ENCODE results near the gene MZF1.
"Not testable (repeated sequence)": the region's sequence is repeated elsewhere in the genome, so short reads cannot be mapped to it uniquely, and the experiment has no call there.

Gene MZF1

DNA sequence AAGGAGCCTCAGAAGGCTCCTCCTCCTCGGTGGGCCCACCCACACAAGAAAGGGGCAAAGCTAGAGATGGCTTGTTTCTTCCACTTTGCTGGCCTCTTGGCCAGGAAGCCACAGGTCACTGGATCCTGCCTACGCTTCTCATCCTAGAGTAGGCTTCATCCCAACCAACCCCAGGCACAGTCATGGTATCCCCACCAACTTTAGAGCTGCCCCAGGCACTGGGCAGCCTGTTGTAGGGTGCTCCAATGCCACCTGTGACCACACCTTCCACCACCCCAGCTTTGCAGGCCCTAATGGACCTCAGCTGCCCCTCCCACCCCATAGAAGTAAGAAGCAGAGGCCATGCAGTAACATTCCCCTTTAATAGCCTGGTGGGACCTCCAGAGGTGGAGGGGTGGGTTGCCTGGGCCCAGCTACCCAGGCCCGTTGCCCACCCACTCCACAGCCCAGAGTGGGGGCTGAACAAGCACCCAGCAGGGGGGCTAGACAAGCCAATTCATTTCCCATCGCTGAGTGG lies 17.7 kb downstream of the MZF1 start:
- DNase-seq (ENCODE audit: low read depth) = no peak

DNA sequence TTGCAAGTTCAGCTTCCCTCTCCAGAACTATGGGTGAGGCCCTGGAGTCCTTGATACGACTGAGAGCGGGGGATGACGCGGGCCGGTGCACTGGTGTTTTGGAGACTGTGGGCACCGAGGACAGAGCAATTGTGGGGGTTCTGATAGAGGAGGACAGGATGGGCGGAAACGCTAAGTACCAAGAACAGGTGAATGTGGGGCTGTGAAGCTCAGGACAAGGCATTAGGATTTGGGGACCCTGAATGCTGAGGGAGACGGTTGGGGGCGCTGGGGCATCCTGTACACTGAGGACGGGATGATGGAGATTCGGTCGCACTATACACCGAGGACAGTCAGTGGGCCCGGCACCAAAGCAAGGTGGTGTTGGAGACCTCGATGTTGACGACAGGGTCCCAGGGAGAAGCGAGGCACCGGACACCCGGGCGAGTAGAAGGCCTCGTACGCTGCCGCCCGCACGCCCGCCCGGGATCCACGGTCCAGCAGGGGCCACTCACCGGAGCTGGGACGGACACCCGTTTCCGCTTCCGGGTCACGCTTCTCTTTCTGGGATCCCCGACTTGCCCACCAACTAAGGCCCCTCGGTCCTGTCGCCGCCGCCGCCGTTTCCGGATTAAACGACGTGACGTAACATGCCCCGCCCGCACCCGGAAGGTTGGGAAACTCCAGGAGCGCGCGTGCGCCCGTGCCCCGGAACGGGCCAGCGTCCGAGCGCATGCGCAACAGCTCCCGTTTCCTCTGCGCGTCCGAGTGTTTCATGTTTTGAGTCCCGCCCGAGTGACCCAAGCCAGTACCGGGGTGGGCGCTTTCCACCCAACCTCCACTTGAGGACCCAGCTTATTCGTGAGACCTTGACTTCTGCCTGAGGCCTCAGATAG lies 18.4 kb downstream of the MZF1 start, which contains the start of gene CHMP2A:
CHMP2A (minus strand) TSS at position 612 of the 875 bp plus-strand sequence. CDS start 893 bp downstream, outside the sequence.
- peak; percentile 98 for DNase-seq (ENCODE audit: low read depth)

DNA sequence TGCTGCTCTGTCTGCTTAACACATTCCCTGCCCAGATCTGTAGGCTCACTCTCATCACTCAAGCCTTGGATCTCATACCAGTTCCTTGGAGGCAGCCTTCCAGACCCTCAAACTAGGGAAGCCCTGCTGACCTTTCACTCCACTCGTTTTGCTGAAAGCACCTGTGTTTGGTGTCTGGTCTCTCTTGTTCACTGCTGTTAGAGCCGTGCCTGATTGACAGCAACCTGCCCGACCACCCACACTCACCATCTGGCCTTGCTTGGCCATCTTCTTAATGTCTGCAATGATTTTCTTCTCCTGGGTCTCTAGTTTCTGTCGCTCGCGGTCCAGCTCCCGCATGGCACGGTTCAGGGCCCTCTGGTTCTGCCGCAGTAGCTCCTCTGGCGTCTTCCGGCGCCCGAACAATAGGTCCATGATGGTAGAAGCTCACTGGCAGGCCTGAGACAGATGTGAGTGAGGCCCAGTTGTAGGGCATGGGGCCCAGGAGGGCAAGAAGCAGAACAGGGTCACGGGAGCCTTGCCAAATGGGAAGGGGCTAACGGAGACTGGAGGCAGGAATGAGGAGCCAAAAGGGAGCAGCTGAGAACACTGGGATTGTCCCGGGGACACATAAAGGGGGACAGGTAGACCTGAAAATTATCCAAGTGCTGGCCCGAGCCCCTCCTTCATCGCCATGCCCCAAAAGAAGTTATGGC lies 19.2 kb downstream of the MZF1 start:
- DNase-seq (ENCODE audit: low read depth) = no peak

DNA sequence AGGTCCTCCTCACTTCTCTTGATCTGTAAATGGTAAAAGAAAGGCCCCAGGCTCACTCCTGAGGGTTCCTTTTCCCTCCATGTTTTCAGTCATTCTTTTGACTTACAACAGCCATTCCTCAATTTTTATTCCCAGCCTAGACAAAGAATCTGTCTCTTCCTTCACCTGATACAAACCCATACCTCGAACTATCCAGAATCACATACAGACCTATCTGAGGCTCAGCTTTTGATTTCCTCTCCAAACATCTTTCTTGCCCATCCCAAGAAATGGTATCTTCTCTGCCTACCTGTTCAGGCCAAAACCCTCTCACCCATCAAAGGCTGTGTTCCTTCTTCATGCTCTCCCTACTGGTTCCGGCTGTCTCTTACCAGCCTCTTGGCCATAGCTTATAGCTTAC lies 20.5 kb downstream of the MZF1 start:
- no peak for DNase-seq (ENCODE audit: low read depth)

DNA sequence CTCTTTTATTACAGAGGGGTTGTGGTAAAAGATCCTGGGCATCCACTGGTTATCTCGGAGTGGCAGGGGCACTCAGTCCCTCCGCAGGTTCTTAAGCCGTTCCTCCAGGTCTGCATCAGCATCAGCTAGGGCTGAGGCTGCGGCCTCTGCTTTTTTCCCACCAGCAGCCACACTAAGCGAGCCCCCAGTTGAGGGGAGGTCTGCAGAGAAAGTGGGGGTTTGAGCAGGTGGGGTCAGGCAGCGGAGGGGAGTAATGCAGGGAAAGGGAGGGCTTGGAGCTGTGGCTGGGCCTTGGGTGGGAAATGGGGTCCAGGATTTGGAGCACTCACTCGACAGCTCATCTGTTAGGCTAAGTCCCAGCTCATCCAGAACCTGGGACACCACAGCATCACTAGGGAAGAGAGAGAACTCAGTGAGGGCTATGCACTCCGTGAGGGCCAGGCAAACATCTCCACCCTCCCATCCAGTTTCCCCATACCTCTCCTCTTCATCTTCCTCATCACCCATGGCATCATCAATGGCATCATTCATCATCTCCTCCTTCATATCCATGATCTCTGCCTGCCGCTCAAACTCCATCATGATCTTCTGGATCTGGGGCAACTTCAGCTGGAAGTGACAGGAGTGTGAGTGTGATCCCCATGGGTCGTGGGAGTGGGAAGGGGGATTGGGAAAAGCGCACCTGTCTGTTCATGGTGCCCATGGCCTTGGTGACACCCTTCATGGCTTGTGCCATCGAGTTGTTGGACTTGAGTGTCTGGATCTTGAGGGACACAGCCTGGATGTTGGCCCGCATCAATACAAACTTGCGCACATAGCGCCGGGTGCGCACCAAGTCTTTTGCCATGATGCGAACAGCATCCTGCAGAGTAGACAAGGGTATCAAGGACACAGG lies 21.3 kb downstream of the MZF1 start:
- DNase-seq (ENCODE audit: low read depth) = no peak

DNA sequence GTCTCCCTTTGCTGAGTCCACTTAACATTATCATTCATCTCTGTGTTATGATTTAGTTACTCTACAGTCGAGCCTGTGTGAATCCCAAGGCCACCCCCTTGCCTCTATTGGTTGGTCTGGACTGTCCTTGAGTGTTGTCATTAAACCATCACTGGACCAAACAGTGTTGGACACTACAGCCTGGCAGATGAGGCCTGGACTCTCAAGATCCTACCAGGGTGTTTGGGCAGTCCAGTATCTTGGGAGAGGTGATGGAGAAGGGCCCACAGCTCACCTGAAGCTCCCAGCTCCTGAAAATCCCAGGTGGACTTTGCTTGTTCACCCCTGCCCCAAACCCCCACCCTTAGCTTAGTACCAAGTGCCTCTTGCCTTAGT lies 22.0 kb downstream of the MZF1 start:
- no peak for DNase-seq (ENCODE audit: low read depth)

DNA sequence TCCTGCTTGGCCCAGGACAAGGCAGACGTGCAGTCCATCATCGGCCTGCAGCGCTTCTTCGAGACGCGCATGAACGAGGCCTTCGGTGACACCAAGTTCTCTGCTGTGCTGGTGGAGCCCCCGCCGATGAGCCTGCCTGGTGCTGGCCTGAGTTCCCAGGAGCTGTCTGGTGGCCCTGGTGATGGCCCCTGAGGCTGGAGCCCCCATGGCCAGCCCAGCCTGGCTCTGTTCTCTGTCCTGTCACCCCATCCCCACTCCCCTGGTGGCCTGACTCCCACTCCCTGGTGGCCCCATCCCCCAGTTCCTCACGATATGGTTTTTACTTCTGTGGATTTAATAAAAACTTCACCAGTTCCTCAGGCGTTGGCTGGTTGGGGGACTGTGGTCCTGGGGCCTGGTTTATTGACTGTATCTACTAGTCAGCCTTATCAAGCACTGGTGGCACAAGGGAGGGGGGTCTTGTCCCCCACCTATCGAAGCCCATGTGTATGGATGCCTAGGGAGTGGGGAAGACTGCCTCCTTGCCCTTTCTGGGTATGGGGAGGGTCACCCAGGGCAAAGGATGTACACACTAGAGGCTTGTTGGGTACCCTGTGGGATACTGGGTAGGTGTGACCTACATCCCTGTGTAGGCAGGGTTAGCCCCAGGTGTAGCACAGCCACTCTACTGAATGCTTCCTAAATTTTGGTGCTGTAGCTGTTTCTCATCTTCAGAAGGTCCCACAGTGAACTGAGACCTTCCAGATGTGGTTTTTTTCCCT lies 22.6 kb downstream of the MZF1 start:
- no peak for DNase-seq (ENCODE audit: low read depth)

DNA sequence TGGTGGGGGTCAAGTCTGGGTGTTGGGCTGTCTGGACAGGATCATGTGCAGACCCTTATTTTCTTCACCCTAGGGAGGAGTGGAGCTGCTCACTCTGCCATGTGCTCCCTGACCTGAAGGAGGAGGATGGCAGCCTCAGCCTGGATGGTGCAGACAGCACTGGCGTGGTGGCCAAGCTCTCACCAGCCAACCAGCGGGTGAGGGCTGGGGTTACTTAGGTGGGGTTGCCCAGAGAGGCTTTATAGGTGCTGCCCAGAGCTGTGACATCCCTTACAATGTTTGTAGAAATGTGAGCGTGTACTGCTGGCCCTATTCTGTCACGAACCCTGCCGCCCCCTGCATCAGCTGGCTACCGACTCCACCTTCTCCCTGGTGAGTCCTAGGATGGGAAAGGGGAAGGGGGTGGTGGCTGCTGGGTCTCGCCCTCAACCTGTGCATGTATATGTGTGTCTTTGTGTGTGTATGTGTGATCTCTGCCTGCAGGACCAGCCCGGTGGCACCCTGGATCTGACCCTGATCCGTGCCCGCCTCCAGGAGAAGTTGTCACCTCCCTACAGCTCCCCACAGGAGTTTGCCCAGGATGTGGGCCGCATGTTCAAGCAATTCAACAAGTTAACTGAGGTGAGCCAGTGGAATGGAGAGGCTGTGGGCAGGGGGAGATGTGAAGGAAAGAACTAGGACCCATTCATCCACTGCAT lies 23.3 kb downstream of the MZF1 start:
- no peak for DNase-seq (ENCODE audit: low read depth)

DNA sequence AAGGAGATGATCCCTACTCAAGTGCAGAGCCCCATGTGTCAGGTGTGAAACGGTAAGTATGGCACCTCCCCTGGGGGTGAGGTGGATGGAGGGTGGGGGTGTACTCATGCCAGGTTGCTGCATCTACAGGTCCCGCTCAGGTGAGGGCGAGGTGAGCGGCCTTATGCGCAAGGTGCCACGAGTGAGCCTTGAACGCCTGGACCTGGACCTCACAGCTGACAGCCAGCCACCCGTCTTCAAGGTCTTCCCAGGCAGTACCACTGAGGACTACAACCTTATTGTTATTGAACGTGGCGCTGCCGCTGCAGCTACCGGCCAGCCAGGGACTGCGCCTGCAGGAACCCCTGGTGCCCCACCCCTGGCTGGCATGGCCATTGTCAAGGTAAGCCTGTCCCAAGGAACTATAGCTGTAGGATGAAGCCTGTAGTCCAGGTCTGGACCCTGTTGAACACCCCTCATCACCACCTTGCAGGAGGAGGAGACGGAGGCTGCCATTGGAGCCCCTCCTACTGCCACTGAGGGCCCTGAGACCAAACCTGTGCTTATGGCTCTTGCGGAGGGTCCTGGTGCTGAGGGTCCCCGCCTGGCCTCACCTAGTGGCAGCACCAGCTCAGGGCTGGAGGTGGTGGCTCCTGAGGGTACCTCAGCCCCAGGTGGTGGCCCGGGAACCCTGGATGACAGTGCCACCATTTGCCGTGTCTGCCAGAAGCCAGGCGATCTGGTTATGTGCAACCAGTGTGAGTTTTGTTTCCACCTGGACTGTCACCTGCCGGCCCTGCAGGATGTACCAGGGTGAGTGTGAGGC lies 24.1 kb downstream of the MZF1 start:
- DNase-seq (ENCODE audit: low read depth) = no peak

DNA sequence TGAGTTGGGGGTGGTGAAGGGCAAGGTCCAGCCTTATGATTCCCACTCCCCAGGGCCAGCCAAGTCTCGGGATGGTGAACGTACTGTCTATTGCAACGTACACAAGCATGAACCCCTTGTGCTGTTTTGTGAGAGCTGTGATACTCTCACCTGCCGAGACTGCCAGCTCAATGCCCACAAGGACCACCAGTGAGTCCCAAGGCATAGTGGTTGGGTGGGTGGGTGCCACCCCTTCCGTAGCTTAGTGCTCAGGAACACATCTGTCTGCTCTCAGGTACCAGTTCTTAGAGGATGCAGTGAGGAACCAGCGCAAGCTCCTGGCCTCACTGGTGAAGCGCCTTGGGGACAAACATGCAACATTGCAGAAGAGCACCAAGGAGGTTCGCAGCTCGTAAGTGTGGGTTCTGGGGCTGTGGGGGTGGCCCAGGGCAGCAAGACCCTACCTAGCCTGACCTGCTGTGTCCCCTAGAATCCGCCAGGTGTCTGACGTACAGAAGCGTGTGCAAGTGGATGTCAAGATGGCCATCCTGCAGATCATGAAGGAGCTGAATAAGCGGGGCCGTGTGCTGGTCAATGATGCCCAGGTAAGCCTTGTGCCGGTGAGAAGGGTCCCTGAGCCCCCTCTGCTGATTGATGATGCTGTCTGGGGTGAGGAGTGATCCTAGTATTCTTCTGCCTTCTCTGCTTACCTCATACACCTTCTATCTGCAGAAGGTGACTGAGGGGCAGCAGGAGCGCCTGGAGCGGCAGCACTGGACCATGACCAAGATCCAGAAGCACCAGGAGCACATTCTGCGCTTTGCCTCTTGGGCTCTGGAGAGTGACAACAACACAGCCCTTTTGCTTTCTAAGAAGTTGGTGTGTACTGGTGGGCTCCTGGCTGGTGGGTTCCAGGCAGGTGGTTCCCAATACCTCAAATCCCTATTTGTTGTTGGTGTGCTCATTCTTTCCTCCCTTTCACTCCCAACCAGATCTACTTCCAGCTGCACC lies 25.5 kb downstream of the MZF1 start:
- no peak for DNase-seq (ENCODE audit: low read depth)

DNA sequence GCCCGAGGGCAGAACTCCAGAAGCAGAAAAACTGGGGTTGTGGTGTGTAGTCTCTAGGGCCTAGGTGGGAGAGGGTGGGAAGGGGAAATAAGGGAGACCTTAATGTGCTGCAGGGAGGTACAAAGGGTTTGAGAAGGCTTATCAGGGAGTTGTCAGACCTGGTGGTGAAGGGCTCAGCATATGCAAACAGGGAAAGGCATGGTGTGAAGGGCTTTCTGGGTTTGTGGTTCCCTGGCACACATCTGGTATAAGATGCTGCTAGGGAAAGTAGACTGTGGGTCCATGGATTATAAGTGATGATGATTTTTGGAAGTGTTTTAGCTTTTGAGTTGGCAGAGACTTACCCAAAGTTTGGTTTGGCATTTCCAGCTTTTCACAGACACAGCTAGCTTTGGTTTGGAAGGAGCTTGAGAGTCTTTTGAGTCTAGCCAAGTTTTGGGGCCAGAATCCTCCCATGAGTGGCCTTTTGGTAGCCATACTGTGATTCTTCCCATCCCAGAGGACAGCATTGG lies 27.1 kb downstream of the MZF1 start:
- no peak for DNase-seq (ENCODE audit: low read depth)

DNA sequence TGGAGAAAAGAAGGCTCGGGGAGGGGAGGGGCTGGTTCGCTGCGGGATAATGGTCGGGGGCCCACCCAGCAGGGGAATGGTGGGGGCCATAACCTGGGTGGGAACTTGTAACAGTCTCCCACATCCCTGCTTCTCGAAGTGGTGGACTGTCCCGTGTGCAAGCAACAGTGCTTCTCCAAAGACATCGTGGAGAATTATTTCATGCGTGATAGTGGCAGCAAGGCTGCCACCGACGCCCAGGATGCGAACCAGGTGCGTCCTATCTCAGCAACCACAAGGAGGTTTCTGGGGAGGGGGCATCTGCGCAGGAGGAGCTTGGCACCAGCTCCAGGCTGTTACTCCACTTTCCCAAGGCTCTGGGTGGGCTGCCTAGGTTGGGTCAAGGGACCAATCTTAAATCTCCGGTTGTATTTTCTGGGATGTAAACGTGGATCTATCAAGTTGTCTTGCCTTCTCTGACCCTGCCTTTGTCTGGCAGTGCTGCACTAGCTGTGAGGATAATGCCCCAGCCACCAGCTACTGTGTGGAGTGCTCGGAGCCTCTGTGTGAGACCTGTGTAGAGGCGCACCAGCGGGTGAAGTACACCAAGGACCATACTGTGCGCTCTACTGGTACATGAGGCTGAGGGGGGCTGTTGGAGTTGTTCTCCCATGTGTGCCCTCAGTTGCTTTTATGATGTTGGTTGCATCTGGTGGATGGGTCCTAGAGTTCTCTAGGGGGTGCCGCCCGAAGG lies 27.7 kb downstream of the MZF1 start:
- no peak for DNase-seq (ENCODE audit: low read depth)

DNA sequence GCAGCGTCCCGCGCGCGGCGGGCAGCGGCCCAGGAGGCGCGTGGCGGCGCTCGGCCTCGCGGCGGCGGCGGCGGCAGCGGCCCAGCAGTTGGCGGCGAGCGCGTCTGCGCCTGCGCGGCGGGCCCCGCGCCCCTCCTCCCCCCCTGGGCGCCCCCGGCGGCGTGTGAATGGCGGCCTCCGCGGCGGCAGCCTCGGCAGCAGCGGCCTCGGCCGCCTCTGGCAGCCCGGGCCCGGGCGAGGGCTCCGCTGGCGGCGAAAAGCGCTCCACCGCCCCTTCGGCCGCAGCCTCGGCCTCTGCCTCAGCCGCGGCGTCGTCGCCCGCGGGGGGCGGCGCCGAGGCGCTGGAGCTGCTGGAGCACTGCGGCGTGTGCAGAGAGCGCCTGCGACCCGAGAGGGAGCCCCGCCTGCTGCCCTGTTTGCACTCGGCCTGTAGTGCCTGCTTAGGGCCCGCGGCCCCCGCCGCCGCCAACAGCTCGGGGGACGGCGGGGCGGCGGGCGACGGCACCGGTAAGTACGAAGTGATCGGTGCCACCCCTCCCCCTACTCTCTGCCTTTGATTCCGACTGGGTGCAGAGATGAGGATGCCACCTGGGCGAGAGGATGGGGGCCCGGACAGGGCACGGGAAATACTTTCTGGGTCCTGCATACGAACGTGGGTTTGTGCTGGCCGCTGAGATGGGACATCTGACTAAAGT lies 28.4 kb downstream of the MZF1 start:
- no peak for DNase-seq (ENCODE audit: low read depth)

DNA sequence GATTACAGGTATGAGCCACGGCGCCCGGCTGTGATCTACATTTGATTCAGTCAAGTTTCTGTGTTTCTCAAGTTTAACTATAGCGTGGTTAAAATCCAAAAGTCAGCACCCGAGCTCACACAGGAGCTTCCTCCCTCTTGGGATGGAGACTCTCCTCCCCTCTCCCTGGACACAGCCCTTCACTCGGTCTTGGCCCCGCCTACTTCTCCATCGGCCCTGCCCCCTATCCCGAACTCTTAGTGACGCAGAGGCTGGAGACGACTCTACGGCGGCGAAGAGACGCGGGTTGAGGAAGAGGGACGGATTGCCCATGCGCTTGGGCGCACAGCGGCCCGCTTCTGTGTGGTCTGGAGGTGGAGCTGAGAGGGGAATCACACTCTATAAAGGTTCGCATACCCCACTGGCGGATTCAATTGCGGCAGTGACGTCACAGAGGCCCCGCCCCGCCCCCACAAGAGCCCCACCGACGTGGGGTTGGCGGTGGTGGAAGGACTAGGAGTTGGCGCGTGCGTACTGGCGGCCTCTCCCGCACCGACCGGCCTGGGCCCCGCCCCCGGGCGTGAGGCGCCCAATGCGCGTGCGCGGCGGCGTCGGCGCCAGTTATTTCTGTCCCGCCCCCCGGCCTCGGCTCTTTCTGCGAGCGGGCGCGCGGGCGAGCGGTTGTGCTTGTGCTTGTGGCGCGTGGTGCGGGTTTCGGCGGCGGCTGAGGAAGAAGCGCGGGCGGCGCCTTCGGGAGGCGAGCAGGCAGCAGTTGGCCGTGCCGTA lies 29.1 kb downstream of the MZF1 start, which contains the start of gene TRIM28:
TRIM28 (plus strand) TSS at position 239 of the 765 bp plus-strand sequence. CDS start 694 bp downstream, outside the sequence.
- DNase-seq (ENCODE audit: low read depth) = peak; percentile 100

DNA sequence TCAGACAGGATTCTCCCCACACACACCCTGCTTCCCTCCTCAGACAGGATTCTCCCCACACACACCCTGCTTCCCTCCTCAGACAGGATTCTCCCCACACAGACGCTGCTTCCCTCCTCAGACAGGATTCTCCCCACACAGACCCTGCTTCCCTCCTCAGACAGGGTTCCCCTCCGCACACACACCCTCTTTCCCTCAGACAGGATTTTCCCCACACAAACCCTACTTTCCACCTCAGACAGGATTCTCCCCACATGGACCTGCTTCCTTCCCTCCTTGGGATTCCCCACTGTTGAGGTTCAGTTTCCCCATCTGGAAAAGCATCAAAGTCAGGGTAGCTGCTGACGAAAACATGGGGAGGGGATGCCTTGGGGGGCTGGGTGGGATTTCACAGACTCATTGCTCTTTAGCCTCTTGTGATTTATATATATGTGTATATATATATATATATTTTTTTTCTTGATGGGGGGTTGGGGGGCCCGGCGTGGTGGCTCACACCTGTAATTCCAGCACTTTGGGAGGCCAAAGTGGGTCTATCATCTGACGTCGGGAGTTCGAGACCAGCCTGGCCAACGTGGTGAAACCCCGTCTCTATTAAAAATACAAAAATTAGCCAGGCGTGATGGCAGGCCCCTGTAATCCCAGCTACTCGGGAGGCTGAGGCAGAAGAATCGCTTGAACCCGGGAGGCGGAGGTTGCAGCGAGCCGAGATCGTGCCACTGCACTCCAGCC lies 30.3 kb downstream of the MZF1 start:
- not testable (repeated sequence) for DNase-seq (ENCODE audit: low read depth)

Data from stimulated activated CD8-positive, alpha-beta memory T cell treated with anti-CD3 and anti-CD28 coated beads, Interleukin-15, amount 100 ng/mL, for 24 hours (primary cell).